ENCODE data around the gene CCN2.
"Not testable (repeated sequence)": the region's sequence is repeated elsewhere in the genome, so short reads cannot be mapped to it uniquely, and the experiment has no call there.

Gene CCN2

GRCh38 chr6:131937703-131938631 lies 13.2 kb downstream of the CCN2 start:
- DNase-seq: no peak

DNA sequence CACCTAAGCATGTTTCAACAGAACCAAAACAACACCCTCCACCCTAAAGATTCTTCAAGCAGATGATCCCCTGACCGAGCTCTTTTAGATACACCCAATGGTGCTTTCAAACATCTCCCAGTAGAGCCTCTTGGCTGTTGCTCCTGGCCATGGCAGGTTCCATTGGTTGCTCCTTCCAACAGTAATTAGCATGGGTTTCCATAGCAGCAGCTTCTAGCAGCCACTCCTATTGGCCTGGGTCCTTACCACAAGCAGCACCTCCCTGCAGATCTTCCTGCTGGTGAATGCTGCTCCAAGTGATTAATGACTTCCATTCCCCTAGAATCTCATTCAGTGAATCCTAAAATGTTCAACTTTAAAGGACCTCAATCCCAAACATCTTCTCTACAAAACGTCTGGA lies 13.9 kb downstream of the CCN2 start:
- no peak for DNase-seq

GRCh38 chr6:131936156-131936555 lies 15.0 kb downstream of the CCN2 start:
- DNase-seq: no peak

- DNase-seq: no peak
Measured at GRCh38 chr6:131931063-131931750, 20.0 kb downstream of the CCN2 start.

- DNase-seq: no peak
Measured at GRCh38 chr6:131929976-131930375, 21.2 kb downstream of the CCN2 start.

DNA sequence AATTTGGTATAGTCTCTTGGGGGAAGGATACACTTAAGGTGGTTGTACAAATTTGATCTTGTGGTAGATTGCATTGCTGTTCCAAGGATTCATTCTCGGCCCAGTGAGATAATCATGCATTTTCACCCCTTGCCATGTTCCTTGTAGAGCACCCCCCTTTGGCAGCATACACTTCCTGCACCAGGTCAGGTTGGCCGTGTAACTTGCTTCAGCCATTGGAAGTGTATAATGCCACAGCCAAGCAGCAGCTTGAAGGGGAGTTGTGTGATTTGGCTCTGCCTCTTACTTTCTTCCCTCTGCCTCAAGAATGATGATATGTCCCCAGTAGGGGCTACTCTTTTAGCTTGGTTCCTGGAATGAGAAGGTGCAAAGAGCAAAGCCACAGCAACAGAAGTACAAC lies 21.9 kb downstream of the CCN2 start:
- DNase-seq: no peak

DNA sequence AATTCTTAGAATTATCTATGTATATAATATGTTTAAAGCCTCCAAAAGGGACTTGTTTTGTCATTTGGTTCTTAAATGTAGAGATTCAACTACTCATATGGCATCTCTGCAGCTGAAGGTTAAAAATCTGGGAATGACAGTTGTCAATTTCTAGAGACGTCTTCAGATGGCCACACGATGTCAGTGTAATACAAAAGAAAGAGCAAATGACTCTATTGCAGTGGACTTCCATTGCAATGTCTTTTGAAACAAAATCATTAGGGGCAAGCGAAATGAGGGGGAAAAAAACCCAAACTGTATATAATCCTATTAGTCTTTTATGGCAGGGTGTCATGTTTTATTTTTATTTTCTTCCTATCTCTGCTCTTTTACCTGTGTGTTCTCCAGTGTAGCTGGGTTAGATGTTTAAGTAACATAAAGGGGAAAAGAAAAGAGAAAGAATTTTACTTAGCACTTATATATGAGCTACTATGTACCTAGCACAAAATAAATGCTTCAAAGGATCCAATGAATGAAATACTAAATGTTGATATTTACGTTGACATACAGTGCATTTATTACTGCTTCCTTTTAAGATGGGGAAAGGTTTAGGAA lies 26.2 kb downstream of the CCN2 start:
- DNase-seq: no peak

DNA sequence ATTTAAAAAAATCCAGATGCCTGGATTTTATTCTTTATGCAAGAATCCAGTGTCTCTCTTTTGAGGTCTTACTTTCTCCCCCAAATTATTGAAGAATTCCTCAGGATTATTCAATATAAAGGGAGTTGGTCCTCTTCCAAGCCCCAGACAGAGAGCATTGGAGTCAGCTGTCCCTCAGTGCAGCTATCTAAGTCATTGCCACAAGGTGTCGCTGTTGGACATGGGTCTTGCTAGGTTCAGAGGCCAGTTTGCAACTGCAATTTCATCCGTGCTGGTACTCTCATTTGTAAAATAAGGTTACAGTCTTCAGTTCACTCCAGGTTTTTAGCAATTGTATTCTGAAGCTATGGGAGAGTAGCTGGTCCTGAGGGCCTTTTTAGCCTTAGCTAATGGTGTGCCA lies 27.8 kb downstream of the CCN2 start:
- peak; percentile 45 to 47 for DNase-seq

GRCh38 chr6:131920656-131921055 lies 30.5 kb downstream of the CCN2 start:
- no peak for DNase-seq

DNA sequence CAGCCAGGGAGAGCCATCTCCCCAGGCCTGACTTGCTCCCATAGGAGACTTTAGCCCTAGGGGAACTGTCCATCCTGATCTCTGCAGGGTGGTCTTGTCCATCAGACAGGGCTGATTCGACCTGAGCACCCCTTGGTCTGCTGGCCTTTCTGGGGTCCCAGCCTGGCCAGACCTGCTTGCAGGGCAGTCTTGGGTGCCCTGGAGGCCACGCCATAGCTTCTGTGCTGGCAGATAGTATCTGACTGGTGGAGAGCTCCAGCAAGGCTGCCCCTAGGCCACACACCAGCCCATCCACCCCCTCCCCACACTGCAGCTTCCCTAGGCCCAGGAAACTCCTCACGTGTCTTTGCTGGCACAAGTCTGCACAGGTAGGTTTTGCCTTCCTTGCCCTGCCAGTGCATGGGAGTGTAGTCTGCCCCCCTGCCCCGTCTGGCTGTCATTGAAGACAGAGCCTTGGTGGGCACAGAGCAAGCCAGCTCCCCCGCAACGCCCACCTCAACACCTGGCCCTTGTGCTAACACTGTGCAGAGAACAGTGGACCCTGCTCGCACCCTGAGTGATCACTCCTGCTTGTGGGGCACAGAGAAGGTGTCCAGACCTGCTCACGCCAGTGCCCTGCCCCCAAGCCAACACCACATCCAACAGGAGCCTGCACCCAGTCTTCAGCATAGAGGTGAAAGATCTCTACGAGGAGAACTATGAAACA lies 32.4 kb downstream of the CCN2 start:
- DNase-seq: no peak

DNA sequence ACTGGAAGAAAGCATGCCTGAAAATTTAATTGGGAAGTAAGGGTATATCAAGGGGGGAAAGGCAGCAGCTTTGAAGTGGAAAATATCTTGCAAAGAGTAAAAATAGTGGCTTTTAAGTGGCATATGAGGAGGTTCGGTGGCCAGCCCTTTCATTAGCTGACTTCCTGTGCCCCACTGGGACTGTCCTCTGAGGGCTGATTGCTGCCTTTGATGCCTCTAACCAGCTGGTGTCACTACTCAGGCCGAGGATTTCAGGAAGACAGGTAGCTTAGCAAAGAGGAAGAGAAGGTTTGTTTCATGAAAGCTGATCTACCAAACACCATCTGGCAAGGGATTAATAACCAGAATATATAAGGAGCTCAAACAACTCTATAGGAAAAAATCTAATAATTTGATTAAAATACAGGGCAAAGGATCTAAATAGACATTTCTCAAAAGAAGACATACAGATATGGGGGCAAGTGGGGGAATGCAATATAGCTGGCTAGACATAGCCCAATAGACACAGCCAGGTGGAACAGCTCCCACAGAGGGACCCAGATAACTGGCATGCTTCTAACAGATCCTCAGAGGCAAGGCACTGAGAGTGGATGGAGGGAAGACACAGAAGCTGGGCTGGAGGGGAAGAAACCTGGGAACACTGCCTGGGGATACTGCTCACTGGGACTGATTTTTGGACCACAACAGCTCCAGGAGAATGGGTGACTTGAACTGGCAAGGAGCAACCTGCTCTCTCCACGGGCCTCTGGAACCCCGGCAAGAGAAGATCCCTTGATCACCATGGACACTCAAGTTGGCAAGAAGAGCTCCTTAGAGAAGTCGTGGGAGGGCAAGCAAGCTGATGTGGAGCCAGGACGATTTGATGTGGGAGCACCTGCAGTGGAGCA lies 33.2 kb downstream of the CCN2 start:
- no peak for DNase-seq

- no peak for DNase-seq
Measured at GRCh38 chr6:131917318-131917717, 33.9 kb downstream of the CCN2 start.

DNA sequence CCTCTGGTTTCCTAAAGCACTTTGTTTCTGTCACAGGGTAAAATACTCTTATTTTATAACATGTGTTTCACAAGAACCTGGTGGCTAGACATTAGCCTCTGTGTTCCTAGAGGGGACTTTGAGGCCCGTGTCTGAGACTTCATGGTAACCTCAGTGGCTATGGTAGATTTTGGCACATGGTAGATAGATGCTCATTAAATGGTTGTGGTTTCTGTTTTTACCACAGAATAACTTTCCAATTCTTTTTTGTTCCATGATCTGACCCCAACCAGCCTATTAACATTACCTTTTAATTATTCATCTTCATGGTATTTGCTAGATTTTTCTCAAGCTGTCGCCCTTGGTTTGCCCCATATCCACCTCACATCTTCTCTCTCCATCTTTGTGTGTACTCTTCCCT lies 34.3 kb downstream of the CCN2 start:
- DNase-seq: no peak

- not testable (repeated sequence) for DNase-seq
Measured at GRCh38 chr6:131916091-131916796, 34.9 kb downstream of the CCN2 start.

GRCh38 chr6:131914967-131915751 lies 36.0 kb downstream of the CCN2 start:
- peak; percentile 37 to 56 for DNase-seq

DNA sequence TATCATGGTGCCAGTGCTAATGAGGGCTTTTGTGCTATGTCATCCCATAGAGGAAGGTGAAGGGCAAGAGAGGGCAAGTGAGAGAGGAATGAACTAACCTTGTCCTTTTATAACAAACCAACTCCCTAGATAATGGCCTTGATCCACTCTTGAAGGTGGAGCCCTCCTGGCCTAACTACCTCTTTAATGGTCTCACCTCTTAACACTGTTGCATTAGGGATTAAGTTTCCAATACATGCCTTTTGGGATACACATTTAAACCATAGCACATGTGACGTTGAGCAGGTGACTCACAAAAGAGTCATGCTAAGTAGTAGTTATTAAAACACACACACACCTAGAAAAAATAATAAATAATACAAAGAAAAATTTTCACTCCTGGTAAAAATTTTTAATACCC lies 36.9 kb downstream of the CCN2 start:
- no peak for DNase-seq

DNA sequence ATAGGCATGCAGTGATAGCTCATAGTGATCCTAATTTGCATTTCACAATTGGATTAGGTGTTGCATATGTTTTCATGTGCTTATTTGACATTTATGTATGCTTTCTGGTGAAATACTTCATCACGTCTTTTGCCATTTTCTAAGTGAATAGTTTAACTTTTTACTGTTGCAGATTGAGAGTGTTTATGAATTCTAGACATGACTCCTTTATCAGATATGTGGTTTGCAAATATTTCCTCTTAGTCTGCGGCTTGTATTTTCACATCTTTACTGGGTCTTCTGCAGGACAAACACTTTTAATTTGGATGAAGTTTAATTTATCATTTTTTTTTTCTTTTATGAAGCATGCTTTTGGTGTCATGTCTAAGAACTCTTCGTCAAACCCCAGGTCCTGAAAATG lies 39.2 kb downstream of the CCN2 start:
- no peak for DNase-seq

- DNase-seq: no peak
Measured at GRCh38 chr6:131910956-131911355, 40.2 kb downstream of the CCN2 start.

DNA sequence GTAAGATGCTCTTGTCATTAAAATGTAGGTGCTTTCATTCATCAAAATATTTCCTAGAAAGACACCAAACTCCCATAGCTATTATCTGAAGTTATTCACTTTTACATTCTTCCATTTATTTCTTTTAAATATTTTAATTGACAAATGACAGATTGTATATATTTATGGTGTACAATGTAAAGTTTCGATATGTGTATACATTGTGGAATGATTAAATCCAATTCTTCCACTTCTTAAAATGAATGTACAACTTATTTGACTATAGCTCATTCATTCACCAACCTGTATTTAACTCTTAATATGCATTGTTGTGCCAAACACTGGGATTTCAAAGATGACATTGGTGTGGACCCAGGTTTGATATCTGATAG lies 41.0 kb downstream of the CCN2 start:
- DNase-seq: no peak

DNA sequence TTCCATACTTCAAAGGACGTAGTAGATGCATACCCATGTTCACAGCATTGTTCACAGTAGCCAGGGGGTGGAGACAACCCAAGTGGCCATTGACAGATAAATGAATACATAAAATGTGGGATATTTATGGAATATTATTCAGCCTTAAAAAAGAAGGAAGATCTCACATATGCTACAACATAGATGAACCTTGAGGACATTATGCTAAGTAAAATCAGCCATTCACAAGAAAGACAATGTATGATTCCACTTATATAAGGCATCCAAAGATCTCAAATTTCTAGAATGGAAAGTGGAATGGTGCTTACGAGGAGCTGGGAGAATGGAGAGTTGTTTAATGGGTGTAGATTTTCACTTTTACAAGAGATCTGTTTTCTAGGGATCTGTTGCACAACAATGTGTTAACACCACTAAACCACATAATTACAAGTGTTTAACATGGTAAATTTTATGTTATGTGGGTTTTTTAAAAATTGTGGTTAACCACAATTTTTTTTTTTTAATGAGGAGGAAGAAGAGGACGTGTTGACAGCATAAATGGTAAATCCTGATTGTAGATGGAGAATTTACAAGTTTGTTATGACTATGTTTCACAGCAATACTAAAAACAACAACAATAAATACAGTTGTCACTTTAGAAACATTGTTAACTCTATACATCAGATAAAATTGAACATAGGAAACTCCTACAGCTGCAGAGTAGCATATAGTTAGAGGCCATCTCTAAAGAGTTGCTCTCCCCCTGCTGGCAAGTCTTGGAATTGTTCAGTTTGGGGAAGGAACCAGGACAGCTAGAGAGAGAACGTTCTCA lies 41.6 kb downstream of the CCN2 start:
- peak; percentile 75 to 85 for DNase-seq

Measured in stimulated activated CD4-positive, alpha-beta T cell treated with anti-CD3 and anti-CD28 coated beads, Interleukin-2, amount 100 ng/mL, for 48 hours (primary cell).